HG03432 (cell line): ENCODE results near the gene C5orf63.
"Not testable (repeated sequence)": the region's sequence is repeated elsewhere in the genome, so short reads cannot be mapped to it uniquely, and the experiment has no call there.

Source experiments
- ATAC-seq: cut with Tn5 transposase; IDR thresholded peaks from one replicate; pipeline ENCODE4 v1.9.1; 2021; ENCODE audit warnings: mild to moderate bottlenecking, moderate library complexity; ENCODE audit not compliant: unreplicated experiment

Gene C5orf63

DNA sequence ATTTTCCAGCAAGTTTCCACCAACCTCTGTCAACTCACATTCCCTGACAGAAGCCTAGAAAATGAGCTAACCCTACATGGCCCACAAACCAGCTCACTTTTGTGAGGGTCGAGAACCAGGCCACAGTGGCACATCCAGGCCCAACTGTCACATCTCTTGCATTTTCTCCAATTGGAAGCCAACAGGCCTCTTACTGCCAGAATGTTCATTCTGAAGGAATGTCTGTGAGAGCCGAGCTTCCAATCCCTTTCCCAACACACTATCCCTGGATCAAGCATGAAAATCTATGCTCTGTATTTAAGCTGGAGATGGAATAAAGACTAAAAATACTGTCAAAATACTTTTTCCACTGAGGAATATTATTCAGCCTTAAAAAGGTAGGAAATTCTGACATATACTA is 62.9 kb downstream of the C5orf63 start:
- ATAC-seq: no peak

GRCh38 chr5:127009784-127010183 is 63.5 kb downstream of the C5orf63 start:
- no peak for ATAC-seq

DNA sequence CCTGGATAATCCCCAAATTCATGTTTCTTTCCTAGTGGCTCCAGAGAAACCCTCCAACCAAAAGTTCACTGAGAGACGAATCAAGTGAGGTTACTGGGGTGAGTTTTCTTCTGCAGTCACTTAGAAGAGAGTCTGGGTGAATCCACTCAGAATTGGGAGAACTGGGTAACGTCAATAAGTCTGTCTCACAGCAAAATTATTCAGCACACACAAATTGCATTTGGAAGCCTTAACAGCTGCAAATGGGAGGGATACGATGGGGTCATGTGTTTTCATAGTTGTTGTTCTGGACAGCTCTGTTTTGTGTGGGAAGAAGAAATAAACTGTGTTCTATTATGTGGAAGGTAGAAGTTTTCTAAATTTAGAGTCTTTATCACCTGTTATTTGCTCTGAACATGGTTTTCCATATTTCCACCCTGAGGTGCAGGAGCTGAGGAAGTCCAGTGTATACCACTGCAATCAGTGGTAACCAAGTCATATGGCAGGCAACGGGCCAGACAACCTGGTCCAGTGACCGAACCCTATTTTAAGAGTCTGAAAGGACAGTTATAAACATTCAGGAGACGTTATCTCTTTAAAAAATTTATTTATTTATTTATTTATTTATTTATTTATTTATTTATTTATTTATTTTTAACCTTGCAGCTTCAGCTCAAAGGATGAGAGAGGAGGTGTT is 64.9 kb downstream of the C5orf63 start:
- ATAC-seq: no peak

- no peak for ATAC-seq
Measured at GRCh38 chr5:127007522-127007921, 65.8 kb downstream of the C5orf63 start.

DNA sequence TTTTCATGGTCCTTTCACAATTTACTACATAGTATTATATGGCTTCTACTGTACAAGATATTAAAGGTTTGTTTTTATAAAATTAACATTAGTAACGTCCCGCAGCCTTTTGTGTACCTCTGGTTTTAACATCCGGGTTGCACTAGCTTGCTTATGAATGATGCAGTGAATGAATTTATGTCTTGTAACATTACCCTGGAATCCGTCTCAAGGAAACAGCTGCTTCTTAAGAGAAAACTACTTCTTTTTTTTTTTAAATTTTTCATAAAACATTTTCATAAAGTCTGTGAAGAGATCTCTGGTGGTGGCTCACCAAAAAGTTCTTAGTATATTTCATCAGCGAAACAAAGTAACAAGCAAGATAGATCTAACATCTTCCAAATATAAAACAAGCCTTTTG is 66.6 kb downstream of the C5orf63 start:
- ATAC-seq: no peak

DNA sequence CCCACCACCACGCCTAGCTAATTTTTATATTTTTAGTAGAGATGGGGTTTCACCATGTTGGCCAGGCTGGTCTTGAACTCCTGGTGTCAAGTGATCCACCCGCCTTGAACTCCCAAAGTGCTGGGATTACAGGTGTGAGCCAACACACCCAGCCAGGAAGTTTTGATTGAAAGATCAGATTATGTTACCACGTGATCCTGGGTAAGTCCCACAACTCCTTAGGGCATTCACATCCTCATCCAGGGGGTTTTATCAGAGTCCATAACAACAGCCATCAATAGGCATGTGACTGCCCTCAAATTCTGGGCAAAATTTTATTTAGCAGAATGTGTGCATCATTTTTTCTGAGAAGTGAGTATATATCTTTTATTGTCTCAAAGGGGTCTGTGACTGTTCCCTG is 68.0 kb downstream of the C5orf63 start:
- ATAC-seq: not testable (repeated sequence)

- no peak for ATAC-seq
Measured at GRCh38 chr5:127004721-127005120, 68.6 kb downstream of the C5orf63 start.

- no peak for ATAC-seq
Measured at GRCh38 chr5:127003798-127004495, 69.4 kb downstream of the C5orf63 start.

GRCh38 chr5:127002390-127002789 is 70.9 kb downstream of the C5orf63 start:
- ATAC-seq: no peak

- ATAC-seq: no peak
Measured at GRCh38 chr5:127001621-127002296, 71.5 kb downstream of the C5orf63 start.
